A549 (cell line): Measurements from ENCODE around the gene SLC9C2. TPM values are rescaled to one million over a fixed set of nuclear protein-coding genes. Genes with fewer than 3 reads are reported as not detected.

ENCODE experiments used
- ATAC-seq, 2 experiments: fragments of 200-7000 bp in 1 of 2; fragments of >200 bp in 1 of 2; cut with Nextera tagmentation in 1 of 2; cut with Tn5 transposase in 1 of 2; 3 replicates each; pipeline versions ENCODE4 v1.8.0 to v1.9.1; 2018 to 2020; ENCODE audit warnings: mild to moderate bottlenecking in 1 of 2, moderate library complexity in 1 of 2
- CTCF ChIA-PET: fragments of 300-600 bp; sonication (Branson Sonifier 250); formaldehyde crosslinking; extraction: SDS; loops from one replicate; lab custom pipeline; 2021; ENCODE audit warnings: antibody characterized with exemption, inconsistent platforms; lab: Yijun Ruan, JAX
- POLR2A ChIA-PET: fragments of 350-600 bp; formaldehyde crosslinking; extraction: SDS; loops from one replicate; lab custom pipeline; 2021; ENCODE audit warnings: antibody characterized with exemption, inconsistent platforms; lab: Yijun Ruan, JAX
- DNase-seq, 2 experiments: peaks; one replicate each; pipeline versions ENCODE4 v3.0.0 to v3.0.0-alpha.2; 2011 to 2016; ENCODE audit warnings: low read depth in 1 of 2, low spot score in 1 of 2
- FAIRE-seq: peaks from 2 replicates; lab custom pipeline; 2011; peaks lifted over from hg19 to GRCh38; lab: Jason Lieb, UNC
- H3K27ac ChIP-seq, 2 experiments: fragments of >200 bp; sonication (Bioruptor Twin); formaldehyde crosslinking; 3 replicates each; pipeline ENCODE4 v1.5.1; 2016 to 2017
- H3K4me1 ChIP-seq: fragments of >200 bp; sonication (Bioruptor Twin); formaldehyde crosslinking; 3 replicates; pipeline ENCODE4 v1.6.1; 2016
- H3K4me2 ChIP-seq: fragments of >200 bp; sonication (Bioruptor Twin); formaldehyde crosslinking; 3 replicates; pipeline ENCODE4 v1.6.1; 2016
- H3K4me3 ChIP-seq: fragments of >200 bp; sonication (Bioruptor Twin); formaldehyde crosslinking; 3 replicates; pipeline ENCODE4 v1.5.1; 2016
- H3K9me3 ChIP-seq: fragments of >200 bp; sonication (Bioruptor Twin); formaldehyde crosslinking; 3 replicates; pipeline ENCODE4 v1.6.1; 2016
- CBX2 ChIP-seq: fragments of 200-600 bp; sonication (generic); IDR thresholded peaks from 2 replicates; pipeline ENCODE4 v1.6.1; 2016; ENCODE audit warnings: low read depth, mild to moderate bottlenecking, borderline replicate concordance
- CBX8 ChIP-seq: fragments of 200-600 bp; sonication (generic); IDR thresholded peaks from 2 replicates; pipeline ENCODE4 v1.6.1; 2016
- CEBPB ChIP-seq, 2 experiments: fragments of >200 bp in 1 of 2; sonication (Bioruptor Twin) in 1 of 2; formaldehyde crosslinking in 1 of 2; IDR thresholded peaks; 2 replicates each; pipeline ENCODE4 v1.6.1; 2012 to 2016
- CHD4 ChIP-seq: fragments of 200-600 bp; sonication (generic); IDR thresholded peaks from 2 replicates; pipeline ENCODE4 v1.6.1; 2016; ENCODE audit warnings: antibody characterized with exemption, mild to moderate bottlenecking, borderline replicate concordance
- EHMT2 ChIP-seq: fragments of 200-600 bp; sonication (generic); IDR thresholded peaks from 2 replicates; pipeline ENCODE4 v1.6.1; 2016; ENCODE audit warnings: antibody characterized with exemption, low read depth, mild to moderate bottlenecking, moderate library complexity
- EP300 ChIP-seq, 2 experiments: fragments of >200 bp; sonication (Bioruptor Twin); formaldehyde crosslinking; IDR thresholded peaks; 2 replicates in 1 of 2; 3 replicates in 1 of 2; pipeline ENCODE4 v1.6.1; 2016 to 2017
- ESRRA ChIP-seq: fragments of 150-350 bp; IDR thresholded peaks from 2 replicates; pipeline ENCODE4 v1.6.1; 2014; ENCODE audit warnings: mild to moderate bottlenecking, low read length, borderline replicate concordance
- FOSB ChIP-seq: fragments of 250-450 bp; sonication (Bioruptor Pico); IDR thresholded peaks from 2 replicates; pipeline ENCODE4 v1.5.0; 2020; ENCODE audit warnings: mild to moderate bottlenecking, moderate library complexity
- FOXS1 ChIP-seq: fragments of 250-450 bp; sonication (Bioruptor Pico); IDR thresholded peaks from 2 replicates; pipeline ENCODE4 v1.5.0; 2020; ENCODE audit warnings: mild to moderate bottlenecking, moderate library complexity
- HDAC2 ChIP-seq: fragments of 200-600 bp; sonication (generic); IDR thresholded peaks from 2 replicates; pipeline ENCODE4 v1.6.1; 2016
- HEYL ChIP-seq: fragments of 250-450 bp; sonication (Bioruptor Pico); IDR thresholded peaks from 2 replicates; pipeline ENCODE4 v1.8.0; 2021; ENCODE audit warnings: mild to moderate bottlenecking, moderate library complexity
- HOXA7 ChIP-seq: fragments of 250-450 bp; sonication (Bioruptor Pico); IDR thresholded peaks from 2 replicates; pipeline ENCODE4 v1.5.0; 2020; ENCODE audit warnings: mild to moderate bottlenecking, moderate library complexity
- HOXB5 ChIP-seq: fragments of 250-450 bp; sonication (Bioruptor Pico); IDR thresholded peaks from 2 replicates; pipeline ENCODE4 v1.5.0; 2020; ENCODE audit warnings: mild to moderate bottlenecking, moderate library complexity
- MAZ ChIP-seq: fragments of 150-350 bp; IDR thresholded peaks from 2 replicates; pipeline ENCODE4 v1.6.1; 2014; ENCODE audit warnings: antibody characterized with exemption, low read depth, low read length, borderline replicate concordance
- NFE2L2 ChIP-seq: fragments of 150-350 bp; conservative IDR thresholded peaks from 2 replicates; pipeline ENCODE4 v1.6.1; 2014; ENCODE audit warnings: low read length
- NPAS2 ChIP-seq: fragments of 250-450 bp; sonication (Bioruptor Pico); IDR thresholded peaks from 2 replicates; pipeline ENCODE4 v1.8.0; 2022; ENCODE audit warnings: mild to moderate bottlenecking, moderate library complexity, borderline replicate concordance
- NR3C1 ChIP-seq: fragments of >200 bp; sonication (Bioruptor Twin); formaldehyde crosslinking; IDR thresholded peaks from 3 replicates; pipeline ENCODE4 v1.6.1; 2017
- POLR2AphosphoS2 ChIP-seq: conservative IDR thresholded peaks from 2 replicates; pipeline ENCODE4 v1.6.1; 2012; ENCODE audit warnings: low read length, improper control_type of control experiment, inconsistent platforms
- RARB ChIP-seq: fragments of 250-450 bp; sonication (Bioruptor Pico); IDR thresholded peaks from 2 replicates; pipeline ENCODE4 v1.8.0; 2021; ENCODE audit warnings: mild to moderate bottlenecking, moderate library complexity
- RCOR1 ChIP-seq: fragments of 150-350 bp; IDR thresholded peaks from 2 replicates; pipeline ENCODE4 v1.6.1; 2014; ENCODE audit warnings: antibody characterized with exemption, low read length, low read depth
- RFX5 ChIP-seq: fragments of 450-650 bp; IDR thresholded peaks from 2 replicates; pipeline ENCODE4 v1.7.1; 2014; ENCODE audit warnings: antibody characterized with exemption, mild to moderate bottlenecking, moderate library complexity
- RNF2 ChIP-seq: fragments of 200-600 bp; sonication (generic); IDR thresholded peaks from 2 replicates; pipeline ENCODE4 v1.6.1; 2016; ENCODE audit warnings: low read depth, mild to moderate bottlenecking, antibody characterized with exemption, moderate library complexity, borderline replicate concordance
- SREBF2 ChIP-seq: fragments of 450-650 bp; IDR thresholded peaks from 2 replicates; pipeline ENCODE4 v1.6.1; 2014; ENCODE audit warnings: mild to moderate bottlenecking, moderate library complexity
- TFCP2L1 ChIP-seq: fragments of 250-450 bp; sonication (Bioruptor Pico); IDR thresholded peaks from 2 replicates; pipeline ENCODE4 v1.5.0; 2021; ENCODE audit warnings: mild to moderate bottlenecking
- TP53 ChIP-seq: fragments of 250-450 bp; sonication (Bioruptor Pico); IDR thresholded peaks from 2 replicates; pipeline ENCODE4 v1.5.0; 2021; ENCODE audit warnings: mild to moderate bottlenecking, moderate library complexity
- ZFP36 ChIP-seq: fragments of 450-650 bp; IDR thresholded peaks from 2 replicates; pipeline ENCODE4 v1.6.1; 2014; ENCODE audit warnings: borderline replicate concordance; ENCODE audit not compliant: partially characterized antibody
- WGBS: methylation state at CpG from one replicate; pipeline ENCODE4 v1.1.6; 2017; ENCODE audit errors: missing lambda C conversion rate; 5-methylcytosine and 5-hydroxymethylcytosine counted together
- polyA plus RNA-seq, 4 experiments: library from polyadenylated mRNA; depleted of rRNA in 3 of 4; stranded (reverse); fragments of >200 nt; fragmentation: RNase III in 1 of 4; extraction: RNeasy Plus Mini Kit Qiagen cat#74134 plus additional on column Dnase treatment in 1 of 4; gene quantifications; 2 replicates in 3 of 4; 3 replicates in 1 of 4; pipeline ENCODE4 v1.2.3, GENCODE V29; 2011 to 2017
- TF ChIP-seq, protein P1 (sequence below): fragments of >200 bp; sonication (Bioruptor Twin); formaldehyde crosslinking; IDR thresholded peaks from 3 replicates; pipeline ENCODE4 v1.6.1; 2016
- TF ChIP-seq, protein P2 (sequence below): IDR thresholded peaks from 2 replicates; pipeline ENCODE4 v1.6.1; 2012; ENCODE audit warnings: low read depth, borderline replicate concordance
- TF ChIP-seq, protein P3 (sequence below): IDR thresholded peaks from 2 replicates; pipeline ENCODE4 v1.6.1; 2012

SLC9C2 gene
- polyA plus RNA-seq, 2 of the 4 experiments (the other 2 are of a cell fraction): not detected

DNA sequence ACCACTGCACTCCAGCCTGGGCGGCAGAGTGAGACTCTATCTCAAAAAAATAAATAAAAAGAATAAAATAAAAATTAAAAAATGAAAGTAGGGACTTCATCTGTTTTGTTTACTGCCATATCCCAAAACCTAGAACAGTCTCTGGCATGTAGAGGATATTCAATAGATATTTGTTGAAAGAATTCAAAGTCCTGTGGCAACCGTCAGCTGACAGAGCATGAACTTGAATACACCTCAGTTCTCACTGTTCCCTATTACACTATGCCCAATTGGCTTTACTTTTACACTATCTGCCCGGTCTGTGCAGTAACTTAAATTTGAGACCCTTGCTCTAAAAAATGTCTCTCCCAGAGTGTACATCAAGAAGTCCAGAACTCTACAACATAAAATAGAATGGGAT lies 79.5 kb downstream of the SLC9C2 start:
- WGBS: 85% methylated on average over 3 of the region's 3 CpGs
- no peak for DNase-seq
- no peak overlapping the region for H3K4me2 ChIP-seq
- no peak for ATAC-seq
- CTCF ChIA-PET: interaction anchor here (0.8 kb wide), 1 partner anchor 16 kb away, joined by 3 read pairs; no protein-coding TSS in a partner anchor
- H3K4me3 ChIP-seq: no peak overlapping the region
- TF ChIP-seq HOXB5 (no peak), CBX8 (no peak), HEYL (CRISPR knock-in tag) (no peak), RCOR1 (no peak), ESRRA (no peak), HOXA7 (no peak), CBX2 (no peak), NR3C1 (no peak), SREBF2 (no peak), EHMT2 (no peak), FOXS1 (CRISPR knock-in tag) (no peak), HDAC2 (no peak)
- TF ChIP-seq, protein P1, sequence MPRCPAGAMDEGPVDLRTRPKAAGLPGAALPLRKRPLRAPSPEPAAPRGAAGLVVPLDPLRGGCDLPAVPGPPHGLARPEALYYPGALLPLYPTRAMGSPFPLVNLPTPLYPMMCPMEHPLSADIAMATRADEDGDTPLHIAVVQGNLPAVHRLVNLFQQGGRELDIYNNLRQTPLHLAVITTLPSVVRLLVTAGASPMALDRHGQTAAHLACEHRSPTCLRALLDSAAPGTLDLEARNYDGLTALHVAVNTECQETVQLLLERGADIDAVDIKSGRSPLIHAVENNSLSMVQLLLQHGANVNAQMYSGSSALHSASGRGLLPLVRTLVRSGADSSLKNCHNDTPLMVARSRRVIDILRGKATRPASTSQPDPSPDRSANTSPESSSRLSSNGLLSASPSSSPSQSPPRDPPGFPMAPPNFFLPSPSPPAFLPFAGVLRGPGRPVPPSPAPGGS: no peak
- TF ChIP-seq, protein P2, sequence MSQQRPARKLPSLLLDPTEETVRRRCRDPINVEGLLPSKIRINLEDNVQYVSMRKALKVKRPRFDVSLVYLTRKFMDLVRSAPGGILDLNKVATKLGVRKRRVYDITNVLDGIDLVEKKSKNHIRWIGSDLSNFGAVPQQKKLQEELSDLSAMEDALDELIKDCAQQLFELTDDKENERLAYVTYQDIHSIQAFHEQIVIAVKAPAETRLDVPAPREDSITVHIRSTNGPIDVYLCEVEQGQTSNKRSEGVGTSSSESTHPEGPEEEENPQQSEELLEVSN: no peak
- TF ChIP-seq, all 56 proteins: peak for 0
- H3K4me1 ChIP-seq: no peaks in the 10 kb centered on the region; the same call in 2 of the 3 replicates
- H3K9me3 ChIP-seq: no peaks in the 10 kb centered on the region
- FAIRE-seq: no peak
- H3K27ac ChIP-seq: no peak overlapping the region
- POLR2A ChIA-PET: no interaction called here

DNA sequence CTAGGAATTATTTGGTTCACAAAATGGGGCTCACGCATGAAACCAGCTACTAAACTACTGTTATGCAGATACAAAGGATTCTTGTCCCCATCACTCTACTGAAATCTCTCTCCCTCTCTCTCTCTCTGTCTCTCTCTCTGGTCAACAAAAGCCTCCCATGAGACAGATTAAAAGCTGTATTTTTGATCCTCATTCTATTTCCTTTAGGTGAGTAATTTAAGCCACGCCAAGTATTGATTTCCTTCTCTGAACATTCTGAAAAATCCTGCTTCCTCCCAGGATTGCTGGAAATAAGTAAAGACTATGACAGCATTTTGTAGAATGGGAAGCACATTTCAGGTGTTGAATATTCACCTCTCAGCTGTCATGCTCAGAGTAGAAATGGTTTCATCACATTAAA lies 82.1 kb downstream of the SLC9C2 start:
- Histone ChIP-seq H3K9me3 (no peaks in the 10 kb centered on the region), H3K4me1 (no peaks in the 10 kb centered on the region), H3K27ac (no peak overlapping the region), H3K4me3 (no peak overlapping the region), H3K4me2 (no peak overlapping the region)
- CTCF ChIA-PET: interaction anchor here (1.8 kb wide), 1 partner anchor 9 kb away, joined by 7 read pairs; no protein-coding TSS in a partner anchor
- POLR2A ChIA-PET: interaction anchor here (0.7 kb wide), 1 partner anchor 29 kb away, joined by 6 read pairs; no protein-coding TSS in a partner anchor
- 71% methylated on average over 2 of the region's 2 CpGs for WGBS
- ATAC-seq (no peak), FAIRE-seq (no peak), DNase-seq (no peak)
- TF ChIP-seq CHD4: no peak
- TF ChIP-seq, protein P3, sequence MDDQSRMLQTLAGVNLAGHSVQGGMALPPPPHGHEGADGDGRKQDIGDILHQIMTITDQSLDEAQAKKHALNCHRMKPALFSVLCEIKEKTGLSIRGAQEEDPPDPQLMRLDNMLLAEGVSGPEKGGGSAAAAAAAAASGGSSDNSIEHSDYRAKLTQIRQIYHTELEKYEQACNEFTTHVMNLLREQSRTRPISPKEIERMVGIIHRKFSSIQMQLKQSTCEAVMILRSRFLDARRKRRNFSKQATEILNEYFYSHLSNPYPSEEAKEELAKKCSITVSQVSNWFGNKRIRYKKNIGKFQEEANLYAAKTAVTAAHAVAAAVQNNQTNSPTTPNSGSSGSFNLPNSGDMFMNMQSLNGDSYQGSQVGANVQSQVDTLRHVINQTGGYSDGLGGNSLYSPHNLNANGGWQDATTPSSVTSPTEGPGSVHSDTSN: no peak
- TF ChIP-seq NPAS2 (CRISPR knock-in tag): no peak
- no peak for TF ChIP-seq NFE2L2
- no peak for TF ChIP-seq TP53 (CRISPR knock-in tag)
- no peak for TF ChIP-seq FOXS1 (CRISPR knock-in tag)
- no peak for TF ChIP-seq RNF2
- TF ChIP-seq POLR2AphosphoS2: no peak
- no peak for TF ChIP-seq EP300 (IDR thresholded peaks at IDR 0.05)
- no peak for TF ChIP-seq FOSB (CRISPR knock-in tag)
- no peak for TF ChIP-seq HDAC2
- no peak for TF ChIP-seq ZFP36
- no peak for TF ChIP-seq TFCP2L1
- no peak for TF ChIP-seq RARB (CRISPR knock-in tag)
- no peak for TF ChIP-seq CEBPB (IDR thresholded peaks at IDR 0.05)
- no peak for TF ChIP-seq MAZ
- no peak for TF ChIP-seq RFX5
